HG02970 (cell line): ENCODE measurements around the gene SIGLEC10.
"Not testable (repeated sequence)": the region's sequence is repeated elsewhere in the genome, so short reads cannot be mapped to it uniquely, and the experiment has no call there.

Experiments used
- ATAC-seq: cut with Tn5 transposase; IDR thresholded peaks from one replicate; pipeline ENCODE4 v1.9.1; 2021; ENCODE audit warnings: mild to moderate bottlenecking, moderate library complexity, moderate number of reproducible peaks; ENCODE audit not compliant: unreplicated experiment, low FRiP score

Gene SIGLEC10

DNA sequence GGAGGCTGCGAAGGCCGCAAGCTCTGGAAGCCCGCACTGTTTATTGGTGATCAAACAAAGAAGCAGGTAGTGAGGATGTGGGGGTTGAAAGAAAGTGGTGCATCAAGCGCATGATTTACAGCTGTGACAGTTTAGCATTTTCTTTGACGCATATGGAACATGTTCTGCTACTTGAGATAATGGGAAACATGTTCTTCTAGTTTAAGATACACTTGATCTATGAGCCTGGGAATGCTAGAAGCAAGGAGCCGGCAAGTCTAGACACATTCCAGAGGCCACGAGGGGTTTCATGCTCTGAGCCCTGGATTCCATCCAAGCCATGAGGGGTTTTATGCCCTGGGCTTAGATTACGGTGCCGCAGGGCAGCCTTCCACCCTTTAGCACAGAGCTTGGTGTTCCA is 20.0 kb downstream of the SIGLEC10 start:
- ATAC-seq = not testable (repeated sequence)

DNA sequence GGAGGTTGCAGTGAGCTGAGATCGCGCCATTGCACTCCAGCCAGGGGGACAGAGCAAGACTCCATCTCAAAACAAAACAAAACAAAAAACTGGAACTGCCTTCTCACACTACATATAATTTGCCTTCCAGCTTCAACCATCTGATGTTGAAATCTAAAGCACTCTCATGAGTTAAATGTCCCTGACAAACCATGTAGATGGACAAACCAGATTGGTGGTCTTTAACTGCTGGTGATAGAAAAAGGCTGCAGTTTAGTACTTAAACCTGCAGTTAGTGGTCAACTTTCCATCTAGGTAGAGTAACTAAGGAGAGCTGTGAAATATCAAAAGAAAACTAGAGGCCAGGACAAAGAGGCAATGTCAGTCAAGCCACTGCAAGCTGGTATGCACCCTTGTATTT is 21.3 kb downstream of the SIGLEC10 start:
- ATAC-seq = no peak

DNA sequence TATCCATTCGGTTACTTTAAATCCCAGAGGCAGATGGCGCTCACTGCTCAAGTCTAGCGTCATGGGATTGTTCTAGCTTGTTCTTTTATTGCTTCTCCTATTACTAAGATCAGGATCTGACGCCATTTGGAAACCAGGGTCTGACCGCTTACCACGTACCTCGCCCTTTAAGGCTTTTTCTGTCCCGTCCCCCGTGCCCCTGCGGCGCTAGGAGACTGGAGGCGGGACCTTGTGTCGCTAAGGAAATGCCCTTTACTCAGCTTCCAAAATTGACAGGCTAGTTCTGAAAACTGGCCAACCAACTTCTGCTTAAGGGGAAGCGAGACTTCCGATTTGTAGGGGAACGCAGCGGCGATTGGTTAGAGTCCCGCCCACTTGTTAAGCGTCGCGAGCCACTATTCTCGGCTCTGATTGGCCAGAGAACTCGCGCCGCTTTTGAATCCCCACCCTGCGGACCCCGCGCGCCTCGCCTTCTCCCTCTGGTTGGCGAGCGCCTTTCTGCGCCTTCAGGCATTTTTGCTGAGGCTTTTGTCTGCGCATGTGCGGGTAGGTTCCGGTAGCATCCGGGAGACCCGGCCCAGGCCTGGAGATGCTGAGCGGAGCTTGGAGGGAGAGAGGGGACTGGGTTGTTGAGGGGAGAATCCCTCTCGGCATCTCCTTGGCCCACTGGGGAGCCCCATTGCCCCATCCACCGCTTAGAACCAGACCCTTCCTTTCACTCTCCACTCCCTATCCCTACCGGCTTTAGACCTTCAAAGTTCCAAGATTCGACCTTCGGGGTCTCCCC is 23.2 kb downstream of the SIGLEC10 start:
- peak; percentile 84 for ATAC-seq

DNA sequence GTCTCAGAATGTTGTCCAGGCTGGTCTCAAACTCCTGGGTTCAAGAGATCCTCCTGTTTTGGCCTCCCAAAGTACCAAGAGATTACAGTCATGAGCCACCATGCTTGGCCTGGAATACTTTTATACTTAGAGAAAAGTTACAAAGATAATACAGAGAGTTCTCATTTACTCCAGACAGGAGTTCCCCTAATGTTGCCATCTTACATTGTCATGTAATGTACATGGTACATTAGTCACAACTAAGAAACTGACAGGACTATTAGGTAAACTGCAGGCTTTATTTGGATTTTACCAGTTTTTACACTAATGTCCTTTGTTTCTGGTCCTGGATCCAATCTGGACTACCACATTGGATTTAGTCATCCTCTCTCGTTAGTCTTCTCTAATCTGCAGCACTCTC is 24.7 kb downstream of the SIGLEC10 start:
- ATAC-seq = no peak

DNA sequence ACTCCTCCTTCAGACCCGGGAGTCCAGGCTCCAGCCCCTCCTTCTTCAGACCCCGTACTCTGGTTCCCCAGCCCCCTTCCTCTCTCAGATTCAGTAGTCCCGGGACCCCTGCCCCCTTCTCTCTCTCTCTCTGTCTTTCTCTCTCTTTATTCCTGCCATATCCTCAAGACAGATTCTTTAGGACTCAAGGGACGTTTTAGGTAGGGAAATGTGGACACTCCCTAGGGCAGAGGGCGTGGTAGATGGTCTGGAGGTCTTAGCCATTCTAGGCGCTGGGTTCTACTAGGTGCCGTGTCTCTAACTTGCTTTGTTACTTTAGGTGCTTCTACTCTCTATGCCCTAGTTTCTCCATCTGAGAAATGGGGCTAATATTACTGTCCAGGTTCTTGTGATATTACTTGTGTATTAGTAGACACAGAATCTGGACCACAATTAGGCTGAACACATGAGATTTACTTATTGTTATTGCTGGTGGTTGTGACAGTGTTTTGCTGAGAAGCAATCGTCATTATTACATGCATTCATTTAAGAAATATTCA is 26.3 kb downstream of the SIGLEC10 start:
- no peak for ATAC-seq

DNA sequence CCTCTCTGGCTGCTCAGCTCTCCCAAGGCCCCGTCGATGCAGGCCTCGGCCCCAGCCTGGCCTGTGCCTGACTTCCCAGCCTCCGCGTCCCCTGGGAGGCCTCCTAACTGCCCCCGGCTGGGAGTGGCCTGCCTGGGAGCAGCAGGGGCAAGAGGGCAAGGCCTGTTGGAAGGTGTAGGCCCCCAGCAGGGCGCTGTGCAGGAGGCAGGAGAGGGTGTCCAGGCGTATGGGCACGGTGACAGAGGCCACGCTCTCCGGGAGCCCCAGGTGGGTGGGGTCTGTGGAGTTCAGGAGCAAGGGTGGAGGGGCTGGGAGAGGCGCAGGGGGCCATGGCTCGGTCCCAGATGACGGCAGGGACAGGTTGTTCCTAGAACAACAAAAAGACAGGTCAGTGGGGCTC is 28.3 kb downstream of the SIGLEC10 start:
- ATAC-seq = no peak

DNA sequence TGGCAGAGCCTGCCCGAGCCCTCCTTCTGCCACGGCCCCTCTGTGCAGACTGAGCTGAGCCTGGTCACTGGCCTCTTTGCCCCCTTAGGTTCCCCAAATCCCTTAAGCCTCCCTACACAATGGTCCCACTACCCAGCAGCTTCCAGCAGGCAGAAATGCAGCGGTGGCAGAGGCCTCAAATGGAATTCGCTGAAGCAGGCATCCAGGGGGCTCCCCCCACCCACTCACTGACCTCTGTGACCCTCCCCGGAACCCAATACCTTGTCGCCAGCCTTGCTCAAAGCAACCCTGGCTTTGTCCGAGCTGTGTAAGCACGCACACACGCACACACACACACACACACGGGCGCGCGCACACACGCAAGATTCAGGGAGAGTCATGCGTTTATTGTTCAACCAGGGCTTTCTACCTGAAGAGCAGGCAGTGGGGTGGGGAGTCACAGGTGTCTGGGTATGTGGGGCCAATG is 29.5 kb downstream of the SIGLEC10 start, which contains the start of gene LIM2:
Gene LIM2 (minus strand): TSS at position 51 of the 466 bp plus-strand sequence. CDS start 531 bp downstream, outside the sequence.
- no peak for ATAC-seq

DNA sequence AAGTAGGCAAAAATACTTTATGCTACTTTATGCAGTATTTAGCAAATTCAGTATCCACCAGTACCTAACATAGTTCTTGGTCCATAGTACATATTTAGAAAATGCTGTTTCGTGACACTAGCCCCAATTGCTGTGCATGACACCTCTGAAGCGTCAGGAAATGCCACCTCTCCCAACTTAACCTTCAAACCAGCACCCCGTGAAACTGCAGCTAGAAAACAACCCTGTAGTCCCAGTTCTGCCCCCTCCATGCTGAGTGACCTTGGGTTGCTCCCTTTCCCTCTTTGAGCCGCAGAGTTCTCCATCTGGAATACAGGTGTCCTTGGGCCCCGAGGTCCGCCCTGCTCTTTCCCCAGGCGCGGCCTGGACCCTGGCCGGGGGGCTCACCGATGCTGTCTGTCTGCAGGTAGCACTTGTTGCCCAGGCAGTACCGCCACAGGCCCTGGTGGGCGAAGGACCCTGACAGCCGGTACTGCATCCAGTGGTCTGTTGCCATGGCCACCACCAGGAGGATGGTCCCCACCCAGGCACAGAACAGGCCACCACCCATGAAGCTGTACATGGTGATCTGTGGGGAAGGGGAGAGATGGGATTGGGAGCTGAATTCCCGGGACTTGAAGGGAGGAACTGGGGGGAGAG is 30.4 kb downstream of the SIGLEC10 start:
- no peak for ATAC-seq

DNA sequence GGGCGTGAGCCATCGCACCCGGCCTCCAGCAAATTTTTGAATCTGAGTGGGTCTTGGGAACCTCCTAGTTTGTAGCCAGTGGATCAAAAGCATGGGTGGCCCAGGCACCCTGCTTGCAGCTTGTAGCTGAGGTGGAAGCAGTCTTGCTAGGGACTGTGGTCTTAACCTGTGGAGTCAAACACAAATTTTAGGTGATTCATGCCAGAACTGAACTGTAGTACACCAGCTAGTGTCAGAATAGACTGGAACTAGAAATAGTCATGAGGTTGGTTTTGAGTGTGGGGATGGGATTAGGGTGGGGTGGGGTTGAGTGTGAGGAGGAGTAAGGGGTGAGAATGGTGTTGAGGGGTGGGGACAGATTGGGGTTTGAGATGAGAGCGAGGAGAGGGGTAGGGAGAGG is 35.4 kb downstream of the SIGLEC10 start:
- ATAC-seq = no peak

DNA sequence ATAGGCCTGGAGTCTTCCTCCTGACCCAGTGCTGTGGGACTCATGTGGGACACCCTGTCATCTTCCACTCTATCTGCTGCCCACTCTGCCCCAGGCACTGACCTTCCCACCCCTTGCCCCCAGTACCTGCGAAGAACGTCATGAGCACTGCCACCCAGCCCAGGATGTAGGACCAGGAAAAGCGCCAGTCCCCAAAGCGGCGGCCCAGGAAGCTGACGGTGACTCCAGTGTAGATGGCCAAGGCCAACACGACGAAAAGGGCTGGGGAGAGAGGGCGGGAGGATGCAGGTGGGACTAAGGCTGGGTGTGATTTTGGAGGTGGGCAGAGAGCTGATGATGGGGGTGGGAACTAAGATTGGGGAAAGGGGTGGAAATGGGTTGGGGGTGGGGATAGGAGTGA is 37.1 kb downstream of the SIGLEC10 start:
- no peak for ATAC-seq

DNA sequence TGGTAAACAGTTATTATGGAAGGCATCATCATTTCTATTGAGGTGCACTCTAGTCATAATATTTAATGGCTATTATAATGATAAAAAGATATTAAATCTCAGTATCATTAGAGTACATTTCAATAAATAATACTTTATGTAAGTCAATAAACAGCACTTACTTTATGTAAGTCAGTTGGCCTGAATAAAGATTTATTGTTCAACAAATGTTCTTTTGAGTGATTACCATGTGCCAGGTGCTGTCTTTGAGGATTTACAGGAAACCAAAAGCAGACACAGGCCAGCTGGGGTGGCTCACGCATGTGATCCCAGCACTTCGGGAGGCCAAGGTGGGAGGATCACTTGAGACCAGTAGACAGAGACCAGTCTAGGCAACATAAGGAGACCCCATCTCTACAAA is 40.0 kb downstream of the SIGLEC10 start:
- ATAC-seq = no peak

DNA sequence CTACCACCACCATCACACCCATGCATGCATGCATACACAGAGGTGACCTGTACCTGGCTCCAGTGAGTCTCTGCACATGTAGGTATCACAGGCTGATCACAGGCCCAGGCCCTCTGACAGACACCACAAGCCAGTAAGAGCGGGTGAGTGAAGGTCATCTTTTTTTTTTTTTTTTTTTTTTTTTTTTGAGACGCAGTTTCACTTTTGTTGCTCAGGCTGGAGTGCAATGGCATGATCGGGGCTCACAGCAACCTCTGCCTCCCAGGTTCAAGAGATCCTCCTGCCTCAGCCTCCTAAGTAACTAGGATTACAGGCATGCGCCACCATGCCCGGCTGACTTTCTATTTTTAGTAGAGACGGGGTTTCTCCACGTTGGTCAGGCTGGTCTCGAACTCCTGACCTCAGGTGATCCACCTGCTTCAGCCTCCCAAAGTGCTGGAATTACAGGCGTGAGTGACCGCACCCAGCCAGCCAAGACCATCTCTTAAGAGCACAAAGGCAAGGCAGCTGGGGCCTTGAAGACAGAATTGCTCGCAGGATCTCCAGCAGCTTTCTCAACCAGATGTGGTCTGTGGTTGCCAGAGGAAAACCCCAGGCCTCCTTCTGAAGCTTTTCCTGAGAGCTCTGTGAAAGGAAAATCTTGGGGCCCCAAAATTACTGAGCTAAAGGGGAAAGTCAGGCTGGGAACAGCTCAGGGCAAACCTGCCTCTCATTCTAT is 41.8 kb downstream of the SIGLEC10 start:
- ATAC-seq = no peak

DNA sequence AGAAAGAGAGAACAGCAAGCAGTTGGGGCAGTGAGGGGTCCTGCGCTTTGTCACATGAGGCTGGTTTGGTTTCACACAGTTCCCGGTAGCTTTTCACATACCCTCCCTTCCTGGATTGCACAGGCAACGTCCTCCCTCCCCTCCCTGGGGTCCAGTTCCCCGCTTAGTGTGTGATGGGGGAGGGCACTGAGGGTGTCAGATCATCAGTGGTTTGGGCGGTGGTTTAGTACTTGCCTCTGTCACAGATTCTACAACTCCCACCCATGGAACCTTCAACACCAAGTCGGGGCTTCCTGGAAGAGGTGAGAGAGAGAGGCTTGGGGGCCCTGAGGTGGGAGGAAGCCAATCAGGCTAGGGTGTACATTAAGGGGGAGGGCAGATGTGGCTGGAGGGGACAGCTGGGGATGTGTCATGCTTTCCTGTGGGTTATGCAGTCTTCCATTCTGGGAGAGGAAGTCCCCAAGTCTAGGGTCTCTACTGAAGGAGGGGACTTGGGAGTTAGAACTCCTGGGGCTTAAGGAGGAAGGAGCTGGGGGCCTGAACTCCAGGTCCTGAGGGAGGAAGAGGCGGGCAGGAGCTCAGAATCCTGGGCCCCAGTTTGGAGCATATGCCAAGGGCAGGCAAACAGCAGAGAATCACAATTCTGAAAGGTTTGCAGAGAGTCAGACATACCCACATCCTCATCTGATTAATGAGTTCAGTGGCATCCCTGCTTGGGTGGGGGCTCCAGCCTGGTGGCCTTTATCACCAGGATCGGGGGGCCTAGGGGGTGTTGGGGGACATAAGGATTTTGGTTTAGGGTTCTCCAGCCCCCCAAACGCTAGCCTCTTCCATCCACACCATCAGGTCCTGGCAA is 44.6 kb downstream of the SIGLEC10 start, which contains the start of gene NKG7:
Gene NKG7 (minus strand): TSS at position 6 of the 856 bp plus-strand sequence. CDS start 119 bp downstream, outside the sequence.
- no peak for ATAC-seq

DNA sequence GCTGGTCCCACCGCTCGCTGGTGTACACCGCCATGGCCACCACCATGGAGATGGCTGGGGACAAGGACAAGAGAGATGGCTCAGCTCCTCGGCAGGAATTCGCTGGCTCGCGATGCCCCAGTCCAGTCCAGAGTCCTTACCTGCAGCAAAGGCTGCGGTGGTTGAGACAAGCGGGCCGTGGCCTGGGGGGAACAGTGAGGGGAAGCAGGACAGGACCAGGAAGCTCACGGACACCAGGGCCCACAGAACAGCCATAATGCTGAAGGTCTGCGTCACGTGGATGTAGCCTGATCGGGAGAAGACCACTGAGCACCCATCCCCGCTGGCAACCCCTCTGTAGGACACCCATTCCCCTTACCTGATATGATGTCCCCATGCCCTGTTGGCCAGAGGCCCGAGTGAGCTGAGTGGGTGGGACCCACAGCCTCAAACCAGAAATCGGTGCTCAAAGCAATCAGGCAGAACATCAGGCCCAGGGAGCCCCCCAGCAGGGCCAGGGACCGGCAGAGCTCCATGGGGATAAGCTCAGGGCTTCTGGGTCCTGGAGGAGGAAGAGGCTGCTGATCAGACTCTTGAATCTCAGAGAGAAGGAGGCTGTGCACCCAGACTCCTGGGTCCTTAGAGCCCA is 45.3 kb downstream of the SIGLEC10 start:
- no peak for ATAC-seq

DNA sequence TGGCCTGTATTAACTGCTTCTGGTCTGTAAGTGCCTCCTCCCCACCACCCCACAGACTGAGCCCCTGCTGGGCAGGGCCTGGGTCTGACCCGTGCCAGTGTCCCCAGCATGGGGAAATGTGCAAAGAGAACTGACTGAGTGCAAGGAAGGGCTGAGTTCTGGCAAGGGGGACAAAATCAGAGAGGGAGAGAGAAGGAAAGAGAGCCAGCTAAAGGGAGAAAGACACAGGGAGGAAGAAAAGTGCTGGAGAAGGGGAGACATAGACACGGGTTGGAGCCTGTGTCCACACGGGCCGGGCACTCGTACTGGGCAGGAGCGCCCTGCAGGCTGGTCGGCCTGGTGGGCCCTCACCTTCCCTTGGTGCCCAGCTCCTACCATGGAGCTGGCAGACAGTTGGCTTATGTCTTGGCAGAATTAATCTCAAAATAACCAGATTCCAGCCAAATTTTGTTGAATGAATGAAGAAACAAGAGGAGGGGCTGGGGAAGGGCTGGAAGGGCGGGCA is 46.2 kb downstream of the SIGLEC10 start:
- no peak for ATAC-seq

DNA sequence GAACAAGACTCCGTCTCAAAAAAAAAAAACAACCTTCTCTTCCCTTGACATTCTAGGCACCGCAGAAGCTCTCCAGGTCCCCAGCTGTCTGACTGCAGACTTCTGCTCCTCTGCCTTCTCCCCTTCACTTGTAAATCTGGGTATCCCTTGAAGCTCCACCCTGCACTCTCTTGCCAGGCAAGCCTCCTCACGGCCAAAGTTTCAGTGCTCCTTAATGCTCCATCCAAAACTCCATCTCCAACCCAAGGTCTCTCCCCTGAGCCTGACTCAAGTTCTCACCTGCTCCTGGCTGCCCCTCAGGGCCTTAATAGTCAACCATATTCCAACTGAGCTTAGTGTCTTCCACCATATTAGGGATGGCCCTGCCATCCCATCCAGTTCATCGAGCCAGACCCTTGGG is 47.2 kb downstream of the SIGLEC10 start:
- ATAC-seq = no peak

DNA sequence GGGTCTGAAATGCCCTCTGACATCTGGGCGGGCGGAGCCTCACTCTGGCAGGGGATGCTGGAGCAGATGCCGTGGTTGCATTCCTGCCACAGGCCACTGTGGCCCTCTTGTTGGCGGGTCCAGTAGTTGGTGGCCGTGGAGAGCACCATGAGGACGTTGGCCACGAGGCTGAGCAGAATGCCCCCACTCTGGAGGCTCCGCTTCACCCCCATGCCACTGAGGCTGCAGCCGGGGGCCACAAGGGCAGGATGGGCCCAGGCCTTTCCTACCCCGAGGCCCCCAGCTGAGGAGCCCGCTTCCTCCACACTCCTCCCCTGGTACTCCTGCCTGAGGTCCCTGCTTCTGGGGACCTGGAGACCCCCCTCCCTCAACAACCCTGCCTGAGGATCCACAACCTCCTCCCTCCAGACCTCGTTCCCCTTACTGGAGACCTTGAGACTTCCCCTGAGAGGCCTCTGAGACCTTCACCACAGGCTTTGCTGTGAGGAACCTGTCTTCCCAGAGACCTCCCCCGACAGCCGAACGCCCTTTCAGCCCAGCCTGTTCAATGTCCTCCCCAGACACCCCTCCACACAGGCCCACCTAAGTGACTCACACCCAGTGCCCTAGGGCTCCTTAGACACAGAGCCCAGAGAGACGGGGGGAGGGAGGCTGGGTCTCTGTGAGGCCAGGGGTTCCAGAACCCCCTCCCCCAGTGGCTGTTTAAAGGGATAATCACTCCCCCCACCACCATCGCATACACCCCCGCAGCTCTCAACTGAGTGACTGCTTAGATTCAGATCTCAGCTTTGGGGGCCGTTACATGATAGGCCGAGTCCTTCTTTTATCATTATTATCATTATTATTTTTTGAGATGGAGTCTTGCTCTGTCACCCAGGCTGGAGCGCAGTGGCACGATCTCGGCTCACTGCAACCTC is 48.8 kb downstream of the SIGLEC10 start, which contains the start of gene CLDND2:
Gene CLDND2 (minus strand): TSS at position 638 of the 917 bp plus-strand sequence. CDS start 426 bp downstream, at position 212.
- no peak for ATAC-seq
